ENCODE results near the gene DMD.

DNA sequence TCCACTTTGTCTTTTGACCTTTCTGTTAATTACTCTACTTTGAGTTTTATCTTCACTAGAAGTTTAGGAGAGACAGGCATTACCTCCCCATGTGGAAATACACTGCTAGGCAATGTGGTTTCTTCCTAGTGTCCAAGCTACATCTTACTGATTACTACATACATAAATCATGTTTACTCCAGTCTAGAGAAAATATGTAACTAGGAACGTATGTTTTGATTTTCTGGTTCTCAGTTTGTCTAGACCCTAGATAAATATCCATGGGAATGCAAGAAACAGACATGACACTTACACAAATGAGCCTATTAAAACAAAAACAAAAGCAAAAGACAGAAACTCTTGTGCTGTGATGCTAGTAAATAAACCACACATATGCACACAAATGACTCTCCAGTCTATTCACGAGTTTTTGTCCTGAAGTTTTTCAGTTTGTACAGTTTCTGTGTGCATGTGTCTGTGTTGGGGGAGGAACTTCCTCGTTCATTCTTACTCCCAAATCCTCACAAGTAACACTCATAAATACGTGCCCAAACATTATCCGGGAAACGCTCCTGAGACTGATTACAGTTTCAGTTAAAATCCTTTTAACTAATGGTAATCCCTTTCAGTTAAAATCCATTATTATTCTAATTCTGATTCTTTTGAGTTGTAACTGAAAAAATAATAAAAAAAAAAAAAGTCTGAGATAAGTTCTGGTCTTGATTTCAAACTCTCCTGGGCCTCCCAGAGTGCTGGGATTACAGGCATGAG lies 1856.0 kb downstream of the DMD start:
- TF ChIP-seq, protein P1, sequence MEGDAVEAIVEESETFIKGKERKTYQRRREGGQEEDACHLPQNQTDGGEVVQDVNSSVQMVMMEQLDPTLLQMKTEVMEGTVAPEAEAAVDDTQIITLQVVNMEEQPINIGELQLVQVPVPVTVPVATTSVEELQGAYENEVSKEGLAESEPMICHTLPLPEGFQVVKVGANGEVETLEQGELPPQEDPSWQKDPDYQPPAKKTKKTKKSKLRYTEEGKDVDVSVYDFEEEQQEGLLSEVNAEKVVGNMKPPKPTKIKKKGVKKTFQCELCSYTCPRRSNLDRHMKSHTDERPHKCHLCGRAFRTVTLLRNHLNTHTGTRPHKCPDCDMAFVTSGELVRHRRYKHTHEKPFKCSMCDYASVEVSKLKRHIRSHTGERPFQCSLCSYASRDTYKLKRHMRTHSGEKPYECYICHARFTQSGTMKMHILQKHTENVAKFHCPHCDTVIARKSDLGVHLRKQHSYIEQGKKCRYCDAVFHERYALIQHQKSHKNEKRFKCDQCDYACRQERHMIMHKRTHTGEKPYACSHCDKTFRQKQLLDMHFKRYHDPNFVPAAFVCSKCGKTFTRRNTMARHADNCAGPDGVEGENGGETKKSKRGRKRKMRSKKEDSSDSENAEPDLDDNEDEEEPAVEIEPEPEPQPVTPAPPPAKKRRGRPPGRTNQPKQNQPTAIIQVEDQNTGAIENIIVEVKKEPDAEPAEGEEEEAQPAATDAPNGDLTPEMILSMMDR (IDR thresholded peaks at IDR 0.05): no peak
- TF ChIP-seq POLR2AphosphoS5 (IDR thresholded peaks at IDR 0.05) (no peak), EP300 (IDR thresholded peaks at IDR 0.05) (no peak), POLR2A (IDR thresholded peaks at IDR 0.05) (no peak)

Measured in sigmoid colon (tissue), 4 donors.